OCI-LY1 (cell line): ENCODE measurements around the gene KATNIP.

Source experiments
- CTCF ChIP-seq: fragments of 200-600 bp; sonication (generic), shearing (Covaris generic); IDR thresholded peaks from 2 replicates; pipeline ENCODE4 v1.5.1; 2017; ENCODE audit warnings: mild to moderate bottlenecking, antibody characterized with exemption, low read length, moderate library complexity, mixed read lengths
- EZH2 ChIP-seq: fragments of 200-600 bp; sonication (generic), shearing (Covaris generic); IDR thresholded peaks from 2 replicates; pipeline ENCODE4 v1.8.0; 2017; ENCODE audit warnings: borderline replicate concordance, mixed run types, mild to moderate bottlenecking, antibody characterized with exemption, low read length, moderate library complexity, mixed read lengths

- no peak for TF ChIP-seq CTCF
- TF ChIP-seq EZH2: no peak
These were observed 38.1 kb downstream of the KATNIP start for GRCh38 chr16:27588057-27588456.
